H1 (cell line): Measurements from ENCODE around the gene FAT3. TPM values are rescaled to one million over a fixed set of nuclear protein-coding genes. Genes with fewer than 3 reads are reported as not detected.

Source experiments
- CHD7 ChIP-seq: fragments of 300-600 bp; sonication (generic); IDR thresholded peaks from 2 replicates; pipeline ENCODE4 v1.7.1; 2012; ENCODE audit warnings: low read length, moderate library complexity, mild to moderate bottlenecking, inconsistent platforms; ENCODE audit not compliant: insufficient replicate concordance
- EP300 ChIP-seq, 2 experiments: IDR thresholded peaks; 1 replicate in 1 of 2; 2 replicates in 1 of 2; pipeline ENCODE4 v1.6.1; 2011 to 2012; ENCODE audit warnings: low read depth in 2 of 2, low read length in 2 of 2, mild to moderate bottlenecking in 2 of 2, borderline replicate concordance in 1 of 2, inconsistent platforms in 1 of 2, moderate library complexity in 1 of 2
- GTF2F1 ChIP-seq: IDR thresholded peaks from 2 replicates; pipeline ENCODE4 v1.6.1; 2012; ENCODE audit warnings: low read depth, low read length, improper control_type of control experiment, borderline replicate concordance
- MAFK ChIP-seq: IDR thresholded peaks from 2 replicates; pipeline ENCODE4 v1.6.1; 2012; ENCODE audit warnings: low read depth, mild to moderate bottlenecking, improper control_type of control experiment, low read length
- SAP30 ChIP-seq: fragments of 300-600 bp; sonication (generic); IDR thresholded peaks from 2 replicates; pipeline ENCODE4 v1.7.1; 2012; ENCODE audit warnings: low read length, moderate library complexity, mild to moderate bottlenecking, inconsistent platforms; ENCODE audit not compliant: insufficient read depth, insufficient replicate concordance
- SIN3A ChIP-seq, 2 experiments: IDR thresholded peaks in 1 of 2; conservative IDR thresholded peaks in 1 of 2; 2 replicates each; pipeline ENCODE4 v1.6.1; 2011 to 2012; ENCODE audit warnings: low read length in 2 of 2, improper control_type of control experiment in 1 of 2, low read depth in 1 of 2, mild to moderate bottlenecking in 1 of 2
- polyA plus RNA-seq, 7 experiments: library from polyadenylated mRNA; depleted of rRNA in 3 of 7; stranded (reverse) in 5 of 7; unstranded in 2 of 7; fragments of >200 nt in 5 of 7; fragments of 200-250 nt in 2 of 7; gene quantifications; 1 replicate in 5 of 7; 2 replicates in 1 of 7; 4 replicates in 1 of 7; pipeline versions ENCODE4 v1.2.1 to v1.2.3, GENCODE V29; 2011 to 2013; ENCODE audit warnings: missing spikeins in 2 of 7, mixed read lengths in 2 of 7
- total RNA-seq: library from RNA; stranded (reverse); fragmentation: NEBNext Ultra II Directional; extraction: Animal tissue kit (Norgen Biotek cat#: 25700); gene quantifications from 2 replicates; pipeline ENCODE4 v1.2.1, GENCODE V29; 2021
- TF ChIP-seq, protein P1 (sequence below): IDR thresholded peaks from 2 replicates; pipeline ENCODE4 v1.6.1; 2012; ENCODE audit warnings: inconsistent platforms

FAT3 gene
- total and polyA plus RNA-seq, 2 of the 8 experiments (the other 6 are each of a cell fraction or from before 2014, with no cell fraction given), result 7.2 to 18.4 TPM

GRCh38 chr11:92268546-92268945, 43.9 kb downstream of the FAT3 start (continued):
- TF ChIP-seq CHD7 (no peak), GTF2F1 (no peak), MAFK (no peak), SAP30 (no peak), SIN3A (conservative IDR thresholded peaks at IDR 0.05 in 1 of 2, IDR thresholded peaks at IDR 0.05 in 1 of 2; ENCODE audit: low read depth in 1 of 2, low read length in 2 of 2) (no peak), EP300 (IDR thresholded peaks at IDR 0.05; ENCODE audit: borderline replicate concordance in 1 of 2, low read depth in 2 of 2, low read length in 2 of 2) (no peak)
- TF ChIP-seq, protein P1, sequence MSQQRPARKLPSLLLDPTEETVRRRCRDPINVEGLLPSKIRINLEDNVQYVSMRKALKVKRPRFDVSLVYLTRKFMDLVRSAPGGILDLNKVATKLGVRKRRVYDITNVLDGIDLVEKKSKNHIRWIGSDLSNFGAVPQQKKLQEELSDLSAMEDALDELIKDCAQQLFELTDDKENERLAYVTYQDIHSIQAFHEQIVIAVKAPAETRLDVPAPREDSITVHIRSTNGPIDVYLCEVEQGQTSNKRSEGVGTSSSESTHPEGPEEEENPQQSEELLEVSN, result no peak
